Measurements from ENCODE around the gene FZD4.

- TF ChIP-seq, protein P1, sequence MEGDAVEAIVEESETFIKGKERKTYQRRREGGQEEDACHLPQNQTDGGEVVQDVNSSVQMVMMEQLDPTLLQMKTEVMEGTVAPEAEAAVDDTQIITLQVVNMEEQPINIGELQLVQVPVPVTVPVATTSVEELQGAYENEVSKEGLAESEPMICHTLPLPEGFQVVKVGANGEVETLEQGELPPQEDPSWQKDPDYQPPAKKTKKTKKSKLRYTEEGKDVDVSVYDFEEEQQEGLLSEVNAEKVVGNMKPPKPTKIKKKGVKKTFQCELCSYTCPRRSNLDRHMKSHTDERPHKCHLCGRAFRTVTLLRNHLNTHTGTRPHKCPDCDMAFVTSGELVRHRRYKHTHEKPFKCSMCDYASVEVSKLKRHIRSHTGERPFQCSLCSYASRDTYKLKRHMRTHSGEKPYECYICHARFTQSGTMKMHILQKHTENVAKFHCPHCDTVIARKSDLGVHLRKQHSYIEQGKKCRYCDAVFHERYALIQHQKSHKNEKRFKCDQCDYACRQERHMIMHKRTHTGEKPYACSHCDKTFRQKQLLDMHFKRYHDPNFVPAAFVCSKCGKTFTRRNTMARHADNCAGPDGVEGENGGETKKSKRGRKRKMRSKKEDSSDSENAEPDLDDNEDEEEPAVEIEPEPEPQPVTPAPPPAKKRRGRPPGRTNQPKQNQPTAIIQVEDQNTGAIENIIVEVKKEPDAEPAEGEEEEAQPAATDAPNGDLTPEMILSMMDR (IDR thresholded peaks at IDR 0.05), result no peak
- no peak for TF ChIP-seq POLR2A (IDR thresholded peaks at IDR 0.05)
Measured at GRCh38 chr11:86990515-86990914, 35.3 kb upstream of the FZD4 start.

Measured in adrenal gland (tissue), 5 donors.